Right lung (tissue), 5 donors: Measurements from ENCODE around the gene KCNG1. TPM values are rescaled to one million over a fixed set of nuclear protein-coding genes. Genes with fewer than 3 reads are reported as not detected.

Experiments used
- DNase-seq, 2 donors: peaks; one replicate each; pipeline ENCODE4 v3.0.0-alpha.2; 2013
- polyA plus RNA-seq, 5 donors: library from polyadenylated mRNA; unstranded; fragments of 120-200 nt; gene quantifications; one replicate each; pipeline versions ENCODE4 v1.2.1 to v1.2.3, GENCODE V29; 2013; ENCODE audit warnings: inconsistent platforms in 1 of 5, low replicate concordance in 1 of 5; ENCODE audit not compliant: insufficient read length in 5 of 5, insufficient read depth in 1 of 5

Gene KCNG1
- polyA plus RNA-seq, 5 donors = 0.31 to 1.3 (median 0.70) TPM

- no peak for DNase-seq
Observed at GRCh38 chr20:51036827-51037531, 14.1 kb upstream of the KCNG1 start.

GRCh38 chr20:51036226-51036625 lies 13.3 kb upstream of the KCNG1 start:
- no peak for DNase-seq

- no peak for DNase-seq
Observed at GRCh38 chr20:51034988-51035656, 12.2 kb upstream of the KCNG1 start.

GRCh38 chr20:51034476-51034875 lies 11.6 kb upstream of the KCNG1 start:
- DNase-seq = no peak

GRCh38 chr20:51029963-51030920 lies 7.3 kb upstream of the KCNG1 start:
- no peak for DNase-seq

- DNase-seq = no peak
Observed at GRCh38 chr20:51029556-51029955, 6.6 kb upstream of the KCNG1 start.

GRCh38 chr20:51028616-51029212 lies 5.8 kb upstream of the KCNG1 start:
- no peak for DNase-seq

GRCh38 chr20:51027035-51027795 lies 4.3 kb upstream of the KCNG1 start:
- no peak for DNase-seq

GRCh38 chr20:51026269-51026668 lies 3.4 kb upstream of the KCNG1 start:
- no peak for DNase-seq

- DNase-seq = no peak
Observed at GRCh38 chr20:51024761-51025160, 1.9 kb upstream of the KCNG1 start.

- DNase-seq = no peak
Observed at GRCh38 chr20:51023617-51024155, 779 bp upstream of the KCNG1 start.

GRCh38 chr20:51022227-51022802 lies 592 bp downstream of the KCNG1 start:
- no peak for DNase-seq

- DNase-seq = no peak
Observed at GRCh38 chr20:51021067-51022025, 1.6 kb downstream of the KCNG1 start.

- no peak for DNase-seq
Observed at GRCh38 chr20:51020657-51021056, 2.2 kb downstream of the KCNG1 start.

- DNase-seq = no peak
Observed at GRCh38 chr20:51019656-51020592, 3.0 kb downstream of the KCNG1 start.

GRCh38 chr20:51017251-51017650 lies 5.7 kb downstream of the KCNG1 start:
- DNase-seq = no peak

GRCh38 chr20:51016521-51016920 lies 6.4 kb downstream of the KCNG1 start:
- DNase-seq = no peak
